ENCODE results near the gene PLCB4. TPM values are rescaled to one million over a fixed set of nuclear protein-coding genes. Genes with fewer than 3 reads are reported as not detected.

Gene PLCB4
- total and polyA plus RNA-seq, 2 experiments from 2014 or later, result 6.5 to 16.1 TPM

- no peak overlapping the region for H3K4me3 Mint-ChIP-seq
- Histone ChIP-seq H3K4me1 (ENCODE audit: insufficient read depth) (no peaks in the 10 kb centered on the region), H3K27ac (ENCODE audit: low read depth) (no peak overlapping the region), H3K79me2 (replicated peaks; ENCODE audit: insufficient read depth) (no peaks in the 10 kb centered on the region), H3K36me3 (ENCODE audit: insufficient read depth) (no peaks in the 10 kb centered on the region), H3F3A (replicated peaks; ENCODE audit: low read depth) (no peaks in the 10 kb centered on the region), H2AFZ (no peak overlapping the region), H3K27me3 (ENCODE audit: insufficient read depth) (no peaks in the 10 kb centered on the region), H3K4me2 (no peak overlapping the region), H4K20me1 (replicated peaks; ENCODE audit: insufficient read depth) (no peaks in the 10 kb centered on the region), H3K4me3 (no peak overlapping the region), H3K9me2 (ENCODE audit: insufficient read depth) (no peaks in the 10 kb centered on the region)
- no peaks in the 10 kb centered on the region for H3K36me3 Mint-ChIP-seq (ENCODE audit: low read depth)
- no peaks in the 10 kb centered on the region for H3K27me3 Mint-ChIP-seq (ENCODE audit: insufficient read depth, low read depth, poor library complexity)
- DNase-seq (ENCODE audit: low spot score) (no peak), ATAC-seq (no peak)
- no peaks in the 10 kb centered on the region; the same call in 2 of the 3 replicates for H3K4me1 Mint-ChIP-seq
- no peaks in the 10 kb centered on the region for H3K9me3 Mint-ChIP-seq
- H3K27ac Mint-ChIP-seq, result peak overlapping the region; percentile 21; the same call in 1 of the 2 replicates
- TF ChIP-seq ETS1 (IDR thresholded peaks at IDR 0.05) (no peak), POLR2AphosphoS5 (IDR thresholded peaks at IDR 0.05; ENCODE audit: low read depth) (no peak), CREB1 (CRISPR knock-in tag; IDR thresholded peaks at IDR 0.05; ENCODE audit: low read depth) (no peak), ZNF114 (CRISPR knock-in tag; IDR thresholded peaks at IDR 0.05) (no peak), STAT1 (IDR thresholded peaks at IDR 0.05; ENCODE audit: unreplicated experiment) (no peak), REST (IDR thresholded peaks at IDR 0.05; ENCODE audit: unreplicated experiment) (no peak), EZH2 (IDR thresholded peaks at IDR 0.05; ENCODE audit: low read depth, unreplicated experiment) (no peak), NANOG (IDR thresholded peaks at IDR 0.05; ENCODE audit: borderline replicate concordance) (no peak)
Observed at GRCh38 chr20:9416421-9416820, 347.5 kb downstream of the PLCB4 start.

GRCh38 chr20:9417665-9418064 is 348.8 kb downstream of the PLCB4 start:
- Histone ChIP-seq H3K4me1 (ENCODE audit: insufficient read depth) (no peaks in the 10 kb centered on the region), H3K36me3 (ENCODE audit: insufficient read depth) (no peaks in the 10 kb centered on the region), H3K9me2 (ENCODE audit: insufficient read depth) (no peaks in the 10 kb centered on the region), H3K4me3 (no peak overlapping the region), H3K27me3 (ENCODE audit: insufficient read depth) (no peaks in the 10 kb centered on the region), H3K79me2 (replicated peaks; ENCODE audit: insufficient read depth) (no peaks in the 10 kb centered on the region), H3K4me2 (no peak overlapping the region), H3K27ac (ENCODE audit: low read depth) (no peak overlapping the region), H4K20me1 (replicated peaks; ENCODE audit: insufficient read depth) (no peaks in the 10 kb centered on the region), H2AFZ (no peak overlapping the region), H3F3A (replicated peaks; ENCODE audit: low read depth) (no peaks in the 10 kb centered on the region)
- Mint-ChIP-seq H3K4me1 (no peaks in the 10 kb centered on the region; the same call in 2 of the 3 replicates), H3K27me3 (ENCODE audit: insufficient read depth, low read depth, poor library complexity) (no peaks in the 10 kb centered on the region), H3K9me3 (no peaks in the 10 kb centered on the region), H3K4me3 (no peak overlapping the region), H3K27ac (no peak overlapping the region), H3K36me3 (ENCODE audit: low read depth) (no peaks in the 10 kb centered on the region)
- ATAC-seq (no peak), DNase-seq (ENCODE audit: low spot score) (no peak)
- TF ChIP-seq EZH2phosphoT487 (IDR thresholded peaks at IDR 0.05; ENCODE audit: unreplicated experiment), result no peak
- no peak for TF ChIP-seq CTCF (conservative IDR thresholded peaks at IDR 0.05; ENCODE audit: low read depth in 2 of 2)
- no peak for TF ChIP-seq NANOG (IDR thresholded peaks at IDR 0.05; ENCODE audit: borderline replicate concordance)
- TF ChIP-seq POLR2AphosphoS5 (IDR thresholded peaks at IDR 0.05; ENCODE audit: low read depth), result no peak
- no peak for TF ChIP-seq CREB1 (CRISPR knock-in tag; IDR thresholded peaks at IDR 0.05; ENCODE audit: low read depth)
- no peak for TF ChIP-seq ZNF114 (CRISPR knock-in tag; IDR thresholded peaks at IDR 0.05)
- no peak for TF ChIP-seq ZNF331 (CRISPR knock-in tag; IDR thresholded peaks at IDR 0.05; ENCODE audit: low read depth)
- no peak for TF ChIP-seq STAT1 (IDR thresholded peaks at IDR 0.05; ENCODE audit: unreplicated experiment)
- no peak for TF ChIP-seq EZH2 (IDR thresholded peaks at IDR 0.05; ENCODE audit: low read depth, unreplicated experiment)
- TF ChIP-seq REST (IDR thresholded peaks at IDR 0.05; ENCODE audit: unreplicated experiment), result no peak
- no peak for TF ChIP-seq ETS1 (IDR thresholded peaks at IDR 0.05)
- no peak for TF ChIP-seq JUNB (IDR thresholded peaks at IDR 0.05; ENCODE audit: unreplicated experiment)

All from GM23338 (cell line).